ENCODE data around the gene LFNG. TPM values are rescaled to one million over a fixed set of nuclear protein-coding genes. Genes with fewer than 3 reads are reported as not detected.

LFNG gene
- total and polyA plus RNA-seq, 12 donors: 2.4 to 11.8 (median 9.0) TPM

DNA sequence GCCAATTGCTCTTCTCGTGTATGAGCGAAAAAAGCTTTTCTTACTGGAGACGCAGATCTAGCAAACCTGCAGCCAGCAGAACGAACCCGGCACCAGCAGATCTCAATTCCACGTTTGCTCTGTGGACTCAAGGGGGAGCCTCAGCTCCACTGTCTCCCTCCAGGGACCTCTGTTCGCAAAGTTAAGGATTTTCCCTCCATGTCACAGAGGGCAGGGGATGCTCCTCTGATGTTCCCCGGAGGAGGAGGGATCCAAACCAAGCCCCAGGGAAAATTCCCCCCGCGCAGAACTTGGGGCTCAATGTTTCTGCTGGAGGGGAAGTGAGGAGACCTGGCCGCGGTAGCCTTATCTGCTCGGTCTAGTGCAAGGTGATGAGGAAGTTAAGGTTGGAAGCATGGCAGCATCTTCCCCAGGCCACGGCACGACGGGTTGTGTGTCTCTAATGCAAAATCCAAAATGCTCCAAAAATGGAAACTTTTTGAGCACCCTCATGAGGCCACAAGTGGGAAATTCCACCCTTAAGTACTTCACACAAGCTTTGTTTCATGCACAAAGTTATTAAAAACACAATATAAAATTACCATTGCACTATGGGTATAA lies 48.2 kb downstream of the LFNG start:
- TF ChIP-seq, protein P1, sequence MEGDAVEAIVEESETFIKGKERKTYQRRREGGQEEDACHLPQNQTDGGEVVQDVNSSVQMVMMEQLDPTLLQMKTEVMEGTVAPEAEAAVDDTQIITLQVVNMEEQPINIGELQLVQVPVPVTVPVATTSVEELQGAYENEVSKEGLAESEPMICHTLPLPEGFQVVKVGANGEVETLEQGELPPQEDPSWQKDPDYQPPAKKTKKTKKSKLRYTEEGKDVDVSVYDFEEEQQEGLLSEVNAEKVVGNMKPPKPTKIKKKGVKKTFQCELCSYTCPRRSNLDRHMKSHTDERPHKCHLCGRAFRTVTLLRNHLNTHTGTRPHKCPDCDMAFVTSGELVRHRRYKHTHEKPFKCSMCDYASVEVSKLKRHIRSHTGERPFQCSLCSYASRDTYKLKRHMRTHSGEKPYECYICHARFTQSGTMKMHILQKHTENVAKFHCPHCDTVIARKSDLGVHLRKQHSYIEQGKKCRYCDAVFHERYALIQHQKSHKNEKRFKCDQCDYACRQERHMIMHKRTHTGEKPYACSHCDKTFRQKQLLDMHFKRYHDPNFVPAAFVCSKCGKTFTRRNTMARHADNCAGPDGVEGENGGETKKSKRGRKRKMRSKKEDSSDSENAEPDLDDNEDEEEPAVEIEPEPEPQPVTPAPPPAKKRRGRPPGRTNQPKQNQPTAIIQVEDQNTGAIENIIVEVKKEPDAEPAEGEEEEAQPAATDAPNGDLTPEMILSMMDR (IDR thresholded peaks at IDR 0.05): peak; percentile 39 to 72 (median 64)
- WGBS, 2 donors: 37 to 43% methylated on average over 16 of the region's 16 CpGs
- H3K27ac ChIP-seq: no peak overlapping the region
- DNase-seq (peak in 1 of 2 donors; percentile 34), ATAC-seq (peak; percentile 79 to 89 (median 82))
- H3K4me3 ChIP-seq: peak overlapping the region in 2 of 10 donors; percentile 20 to 21
- peaks cover 0 to 19% (median 5%) of the 10 kb centered on the region in 9 donors for H3K36me3 ChIP-seq
- intact Hi-C loops (cut with DNase I): loop anchor here in 9 of 10 donors (1.0 to 10.0 kb wide), 6 partner anchors 93 to 115 kb away; partner anchors contain the start of gene GRIFIN (in 1 of the 9)
- H3K9me3 ChIP-seq: no peaks in the 10 kb centered on the region
- peaks cover 0 to 18% (median 11%) of the 10 kb centered on the region in 9 donors for H3K4me1 ChIP-seq
- H3K27me3 ChIP-seq: no peaks in the 10 kb centered on the region

DNA sequence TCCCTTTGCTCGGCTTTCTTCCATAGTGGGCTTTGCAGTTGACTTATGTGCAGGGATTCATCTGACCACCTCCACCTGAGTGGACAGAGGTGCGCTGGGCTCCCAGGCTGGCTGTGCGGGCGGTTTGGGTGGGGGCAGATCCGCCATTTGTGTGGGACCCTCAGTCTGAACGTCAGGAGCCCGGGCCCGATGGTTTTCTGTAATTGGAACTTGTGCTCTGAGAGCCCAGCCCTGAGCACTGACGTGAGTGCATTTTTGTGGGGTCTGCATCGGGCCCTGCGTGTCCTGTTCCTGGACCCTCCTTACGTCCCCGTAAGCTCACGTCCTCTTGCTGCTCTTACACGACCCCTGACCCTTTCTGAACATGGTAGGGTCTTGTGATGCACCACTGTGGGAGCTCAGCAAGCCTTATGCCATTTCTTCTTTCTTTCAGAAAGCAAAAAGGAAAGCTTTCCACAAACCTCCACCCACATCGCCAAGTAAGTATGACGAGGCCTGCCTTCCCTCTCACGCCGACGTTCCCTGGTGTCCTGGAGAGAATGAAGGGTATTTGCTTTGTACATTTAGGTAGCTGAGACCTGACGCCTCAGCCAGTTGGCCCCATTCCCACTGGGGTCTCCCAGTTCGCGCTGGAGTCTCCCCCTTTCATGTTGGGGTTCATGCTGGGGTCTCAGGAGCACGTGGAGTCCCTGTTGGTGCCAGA lies 49.1 kb downstream of the LFNG start:
- Histone ChIP-seq H3K9me3 (no peaks in the 10 kb centered on the region), H3K36me3 (peaks cover 0 to 27% (median 5%) of the 10 kb centered on the region in 9 donors), H3K4me1 (peaks cover 0 to 18% (median 11%) of the 10 kb centered on the region in 9 donors), H3K27ac (no peak overlapping the region), H3K4me3 (no peak overlapping the region), H3K27me3 (no peaks in the 10 kb centered on the region)
- intact Hi-C loops (cut with DNase I): loop anchor here in 3 of 10 donors (1.0 to 10.0 kb wide), 4 partner anchors 94 to 114 kb away; partner anchors contain the start of gene GRIFIN (in 1 of the 3)
- ATAC-seq: no peak
- 95 to 96% methylated on average over 24 of the region's 24 CpGs for WGBS, 2 donors
- TF ChIP-seq, protein P1 (IDR thresholded peaks at IDR 0.05): no peak
- no peak for DNase-seq

DNA sequence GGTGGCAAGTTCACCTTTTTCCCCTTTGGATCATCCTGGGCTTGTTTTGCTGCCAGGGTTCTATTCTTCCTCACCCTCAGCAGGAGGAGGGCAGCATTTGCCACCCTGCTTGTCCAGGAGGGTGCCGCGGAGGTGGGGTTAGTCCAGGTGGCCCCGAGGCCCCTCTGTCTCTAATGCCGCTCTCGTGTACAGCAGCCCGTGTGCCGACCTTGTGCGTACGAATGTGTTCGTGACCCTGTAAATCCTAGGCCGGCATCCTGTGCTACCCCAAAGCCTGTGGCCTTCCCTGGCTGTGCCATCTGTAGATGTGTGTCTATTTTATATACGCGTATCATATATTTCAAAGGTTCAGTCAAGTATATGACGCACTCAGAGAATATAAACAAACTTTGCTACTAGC lies 49.8 kb downstream of the LFNG start:
- no peaks in the 10 kb centered on the region for H3K27me3 ChIP-seq
- 96 to 98% methylated on average over 14 of the region's 14 CpGs for WGBS, 2 donors
- DNase-seq: no peak
- no peak for ATAC-seq
- H3K4me1 ChIP-seq: peaks cover 0 to 18% (median 11%) of the 10 kb centered on the region in 9 donors
- H3K36me3 ChIP-seq: peaks cover 0 to 35% (median 10%) of the 10 kb centered on the region in 9 donors
- no peaks in the 10 kb centered on the region for H3K9me3 ChIP-seq
- no peak overlapping the region for H3K4me3 ChIP-seq
- intact Hi-C loops (cut with DNase I): loop anchor here in 3 of 10 donors (1.0 to 10.0 kb wide), 4 partner anchors 95 to 115 kb away; partner anchors contain the start of gene GRIFIN (in 1 of the 3)
- no peak overlapping the region for H3K27ac ChIP-seq
- TF ChIP-seq, protein P1 (IDR thresholded peaks at IDR 0.05): no peak

DNA sequence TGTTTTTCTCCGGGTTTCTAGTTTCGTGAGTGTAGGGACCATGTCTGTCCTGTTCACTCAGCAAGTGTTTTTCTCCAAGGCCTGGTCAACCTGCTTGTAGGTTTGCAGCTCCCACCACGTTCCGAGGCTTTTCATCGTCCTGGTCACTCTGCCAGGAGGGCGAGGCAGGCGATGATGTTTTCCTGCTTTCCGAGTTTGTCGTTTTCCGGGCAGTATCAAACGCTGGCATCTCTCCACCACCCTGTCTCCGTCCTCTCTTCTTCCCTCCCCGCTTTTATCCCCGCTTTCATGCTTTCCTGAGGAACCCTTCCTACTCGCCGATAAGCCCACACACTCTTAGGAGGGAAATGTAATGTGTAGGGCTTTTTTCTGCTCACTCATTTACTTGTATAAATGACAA lies 50.4 kb downstream of the LFNG start:
- Histone ChIP-seq H3K9me3 (no peaks in the 10 kb centered on the region), H3K4me3 (no peak overlapping the region), H3K36me3 (peaks cover 0 to 40% (median 16%) of the 10 kb centered on the region in 9 donors), H3K27me3 (no peaks in the 10 kb centered on the region), H3K4me1 (peaks cover 0 to 18% (median 11%) of the 10 kb centered on the region in 9 donors), H3K27ac (no peak overlapping the region)
- TF ChIP-seq, protein P1 (IDR thresholded peaks at IDR 0.05): no peak
- intact Hi-C loops (cut with DNase I): loop anchor here in 3 of 10 donors (5.0 to 10.0 kb wide), 3 partner anchors 95 to 112 kb away; no protein-coding TSS in a partner anchor
- ATAC-seq: no peak
- DNase-seq: no peak
- 75 to 81% methylated on average over 16 of the region's 16 CpGs for WGBS, 2 donors

Measured in heart right ventricle (tissue), 16 donors.